ENCODE results near the gene TBC1D2B. TPM values are rescaled to one million over a fixed set of nuclear protein-coding genes. Genes with fewer than 3 reads are reported as not detected.

Gene TBC1D2B
- 75.5 TPM for total RNA-seq

GRCh38 chr15:78077053-78077870 lies at the start of gene TBC1D2B:
TBC1D2B (minus strand) TSS chr15:78077711; CDS start chr15:78077652, 59 bp downstream.
- DNase-seq (ENCODE audit: low spot score): no peak

- no peak for DNase-seq (ENCODE audit: low spot score)
Observed at GRCh38 chr15:78125267-78125666, 47.8 kb upstream of the TBC1D2B start.

DNA sequence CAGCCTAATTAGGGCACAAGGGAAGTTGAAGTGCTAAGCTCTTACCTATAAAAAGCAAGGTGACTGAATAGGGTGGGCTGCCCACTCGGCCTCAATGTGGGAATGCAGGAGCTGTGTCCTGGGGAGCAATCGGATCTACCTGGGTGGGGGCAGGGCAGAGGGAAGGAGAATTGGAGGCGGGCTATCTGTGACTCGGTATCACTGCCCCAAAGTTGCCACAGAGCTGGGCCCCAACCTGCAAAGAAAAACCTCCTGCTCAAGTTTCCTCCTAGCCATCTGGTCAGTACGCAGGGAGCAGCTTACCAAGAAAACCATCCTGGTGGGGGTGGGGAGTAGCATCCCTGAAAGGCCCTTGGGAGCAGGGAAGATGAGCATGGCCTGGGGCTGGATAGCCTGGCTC lies 43.0 kb upstream of the TBC1D2B start:
- DNase-seq (ENCODE audit: low spot score): no peak

DNA sequence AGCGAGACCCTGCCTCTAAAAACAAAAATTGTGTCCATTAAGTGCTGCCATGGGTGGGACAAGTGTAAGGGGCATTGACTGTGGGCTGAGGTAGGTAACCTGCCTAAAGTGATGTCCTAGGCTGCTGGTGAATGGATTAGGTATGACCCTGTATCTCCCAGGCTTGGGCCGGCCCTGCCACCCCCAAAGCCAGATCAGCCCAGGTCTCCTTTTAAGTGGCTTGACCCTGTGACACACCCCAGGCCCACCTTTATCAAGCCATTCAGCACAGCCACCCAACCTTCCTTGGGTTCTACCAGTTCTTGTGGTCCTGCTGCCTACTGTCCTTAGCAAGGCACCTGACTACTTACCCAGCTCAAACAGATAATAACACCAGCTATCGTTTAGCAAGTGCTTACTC lies 35.0 kb upstream of the TBC1D2B start:
- DNase-seq (ENCODE audit: low spot score): no peak

DNA sequence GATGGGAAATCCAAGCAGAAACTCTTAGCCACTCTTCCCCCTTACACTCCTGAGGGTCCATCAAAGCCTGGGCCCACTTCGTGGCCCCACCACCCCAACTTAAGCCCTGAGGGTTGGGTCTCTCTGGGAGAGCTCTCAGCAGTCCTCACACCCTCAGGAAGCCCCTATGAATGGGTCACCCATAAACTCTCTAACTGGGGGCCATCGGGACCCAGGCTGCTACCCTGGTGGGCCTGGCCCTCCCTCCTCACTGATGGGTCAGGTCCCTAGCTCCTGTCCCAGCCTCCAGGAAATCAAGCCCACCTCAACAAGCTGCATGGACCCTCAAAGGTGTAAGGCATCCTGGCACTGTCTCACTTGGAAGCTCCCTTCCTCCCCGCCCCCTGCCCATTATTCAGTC lies 34.3 kb upstream of the TBC1D2B start:
- DNase-seq (ENCODE audit: low spot score): no peak

DNA sequence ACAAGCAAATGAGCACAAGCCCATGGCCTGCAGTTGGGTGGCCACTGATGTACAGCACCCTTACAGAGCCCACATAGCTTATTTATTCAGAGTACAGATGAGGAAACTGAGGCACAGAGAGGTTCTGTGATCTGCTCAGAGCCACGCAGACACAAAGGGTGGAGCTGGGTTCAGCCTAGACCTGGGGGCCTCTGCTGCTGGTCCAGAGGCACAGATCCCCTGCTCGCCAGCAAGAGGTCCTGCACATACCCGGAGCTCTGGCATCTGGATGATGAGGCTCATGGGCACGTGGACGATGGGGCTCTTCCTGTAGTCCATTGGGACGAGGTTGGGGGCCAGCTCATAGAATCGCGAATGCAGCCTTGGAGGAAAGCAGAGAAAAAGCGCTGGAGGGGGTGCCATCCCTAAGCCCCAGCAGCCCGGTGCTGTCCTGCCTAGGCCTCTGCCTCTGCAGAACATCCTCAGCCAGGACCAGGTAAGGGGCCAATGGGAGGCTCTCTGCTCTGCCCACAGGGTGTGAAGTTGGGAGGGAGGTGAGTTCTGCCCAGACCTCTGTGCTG lies 33.5 kb upstream of the TBC1D2B start:
- no peak for DNase-seq (ENCODE audit: low spot score)

- DNase-seq (ENCODE audit: low spot score): no peak
Observed at GRCh38 chr15:78110096-78110495, 32.6 kb upstream of the TBC1D2B start.

DNA sequence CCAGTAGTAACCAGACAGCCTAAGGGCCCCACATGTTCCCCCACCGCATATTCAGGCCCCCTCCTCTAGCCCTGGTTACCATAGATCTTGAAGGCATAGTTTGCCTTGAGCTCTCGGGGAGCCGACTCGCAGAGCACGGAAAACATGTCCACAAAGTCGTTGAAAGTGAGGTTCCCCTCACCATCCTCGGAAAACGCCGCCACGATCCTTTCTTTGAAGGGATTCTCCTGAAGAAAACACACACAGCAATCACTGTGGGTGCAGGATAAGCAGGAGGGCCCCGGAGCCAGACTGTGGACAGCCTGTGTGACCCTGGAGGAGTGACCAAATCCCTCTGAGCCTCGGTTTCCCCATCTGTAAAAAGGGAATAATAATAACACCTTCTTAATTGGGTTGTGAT lies 31.6 kb upstream of the TBC1D2B start:
- DNase-seq (ENCODE audit: low spot score): no peak

- peak; percentile 83 for DNase-seq (ENCODE audit: low spot score)
Observed at GRCh38 chr15:78108300-78109084, 31.0 kb upstream of the TBC1D2B start.

- no peak for DNase-seq (ENCODE audit: low spot score)
Observed at GRCh38 chr15:78107471-78107870, 30.0 kb upstream of the TBC1D2B start.

GRCh38 chr15:78105476-78106241 lies 28.1 kb upstream of the TBC1D2B start:
- no peak for DNase-seq (ENCODE audit: low spot score)

DNA sequence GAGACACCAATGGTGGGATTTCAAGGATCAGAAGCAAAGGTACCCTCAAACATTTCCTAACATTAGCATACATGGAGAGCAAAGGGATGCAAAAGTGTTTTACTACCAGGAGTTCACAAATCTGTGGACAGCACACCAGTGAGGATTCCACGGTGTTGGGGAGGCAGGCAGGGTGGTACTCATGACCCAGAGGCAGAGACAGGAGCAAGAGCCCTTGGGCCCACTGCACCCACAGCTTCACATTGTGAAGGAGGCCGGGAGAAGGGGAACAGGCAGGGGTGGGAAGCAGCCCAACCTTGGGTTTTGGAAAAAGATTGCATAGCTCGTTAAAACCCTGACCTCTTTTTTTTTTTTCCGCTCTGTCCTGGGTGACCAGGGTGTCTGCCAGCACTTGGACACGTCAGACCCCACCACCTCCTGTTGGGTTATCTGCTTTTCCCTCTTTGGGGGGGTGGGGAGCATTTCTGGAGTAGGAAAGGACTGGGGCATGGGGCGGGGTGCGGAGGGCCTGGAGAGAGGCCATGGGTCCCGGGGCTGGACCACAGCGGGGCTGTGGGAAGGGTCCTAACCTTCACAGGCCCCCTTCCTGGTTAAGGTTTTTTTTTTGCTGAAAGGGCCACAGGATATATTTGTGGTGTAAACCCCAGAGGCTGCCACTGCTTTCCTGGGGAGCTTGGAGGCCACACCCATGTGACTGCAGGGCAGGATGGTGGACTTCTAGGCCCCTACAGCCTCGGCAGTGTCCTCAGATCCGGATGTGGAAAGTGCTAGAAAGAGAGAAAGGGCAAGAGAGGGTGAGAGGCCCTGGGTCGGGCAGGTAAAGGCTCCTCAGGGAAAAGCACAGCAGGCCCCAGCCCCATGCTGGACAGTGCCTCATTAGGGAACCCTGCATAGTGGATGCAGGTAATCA lies 27.3 kb upstream of the TBC1D2B start:
- DNase-seq (ENCODE audit: low spot score): no peak

DNA sequence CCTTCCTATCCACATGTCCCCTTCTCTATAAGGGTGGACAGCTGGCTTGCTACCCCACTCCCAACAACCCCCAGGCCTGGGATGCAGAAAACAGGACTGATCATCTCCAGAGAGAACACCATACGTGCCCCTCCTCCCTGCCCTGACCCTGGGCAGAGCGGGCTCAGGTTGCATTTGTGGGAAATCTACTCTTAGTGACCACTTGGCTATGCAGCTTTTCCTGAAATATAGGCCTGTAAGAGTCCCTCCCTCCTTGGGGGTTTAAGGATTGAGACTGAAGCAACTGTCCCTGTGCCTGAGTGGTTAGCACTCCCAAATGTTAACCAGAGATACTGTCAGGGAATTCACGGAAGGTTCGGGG lies 26.6 kb upstream of the TBC1D2B start:
- no peak for DNase-seq (ENCODE audit: low spot score)

DNA sequence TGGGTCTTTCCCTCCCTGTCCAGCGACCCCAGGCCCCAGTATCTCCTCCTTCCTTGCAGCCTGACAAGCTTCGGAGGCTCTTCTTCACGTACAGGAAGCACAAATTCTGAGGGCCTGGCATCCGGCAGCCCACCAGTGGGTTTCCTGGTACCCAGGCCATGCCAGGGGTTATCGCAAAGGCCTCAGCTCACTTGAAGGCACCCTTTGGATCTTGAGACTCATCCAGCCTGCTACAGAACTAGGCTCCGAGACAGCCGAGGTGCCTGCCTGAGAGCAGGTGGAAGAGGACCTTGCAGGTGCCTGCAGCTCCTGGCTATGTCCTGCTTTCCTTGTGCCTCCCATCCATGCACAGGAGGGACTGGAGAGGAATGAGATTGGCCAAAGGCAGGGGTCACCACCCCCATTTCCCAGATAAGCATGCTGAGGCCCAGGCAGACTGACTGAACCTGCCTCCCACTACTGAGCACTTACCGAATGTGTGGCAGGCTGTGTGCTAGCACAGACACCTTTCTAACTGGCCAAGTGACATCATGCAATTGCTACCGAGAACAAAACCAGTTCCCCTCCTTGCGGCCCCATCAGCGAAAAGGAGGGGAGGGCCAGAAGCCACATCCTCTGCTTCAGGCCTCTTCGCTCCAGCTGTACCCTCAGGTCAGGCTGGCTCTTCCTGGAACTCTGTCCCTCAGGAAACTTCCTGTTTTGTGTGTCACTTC lies 26.1 kb upstream of the TBC1D2B start:
- peak; percentile 32 for DNase-seq (ENCODE audit: low spot score)

DNA sequence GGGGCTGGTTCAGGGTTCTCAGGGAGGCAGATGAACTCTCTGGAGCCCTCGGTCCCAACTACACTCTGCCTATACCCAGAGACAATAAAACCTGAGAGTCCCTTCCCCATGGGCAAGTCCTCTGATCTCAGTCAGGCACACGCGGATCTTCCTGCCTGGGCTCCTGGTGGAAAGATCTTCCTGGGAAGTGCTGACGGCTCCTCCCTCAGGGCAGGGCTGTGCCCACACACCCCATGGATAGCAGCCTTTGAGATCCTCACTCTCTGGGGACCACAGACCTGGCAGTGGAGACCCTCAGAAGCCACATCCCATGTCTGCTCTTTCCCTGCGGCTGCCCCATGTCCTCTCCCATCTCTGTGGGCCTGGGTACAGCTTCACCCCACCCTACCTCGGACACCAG lies 25.2 kb upstream of the TBC1D2B start:
- no peak for DNase-seq (ENCODE audit: low spot score)

DNA sequence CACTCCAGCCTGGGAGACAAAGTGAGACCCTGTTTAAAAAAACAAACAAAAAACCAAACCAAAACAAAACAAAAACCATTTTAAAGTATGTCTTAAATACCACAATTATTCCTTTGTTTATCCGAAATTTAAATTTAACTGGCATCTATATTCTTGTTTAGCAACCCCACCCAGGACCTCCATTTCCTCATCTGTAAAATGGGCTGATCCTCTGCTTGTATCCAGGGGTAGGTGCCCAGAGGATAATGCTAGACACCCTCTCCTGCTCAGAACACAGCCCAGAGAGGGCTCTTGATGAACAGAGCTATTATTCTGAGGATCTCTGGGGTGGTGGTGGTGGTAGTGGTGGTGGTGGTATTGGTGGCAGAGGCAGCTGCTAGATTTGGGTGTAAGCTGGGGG lies 24.7 kb upstream of the TBC1D2B start:
- DNase-seq (ENCODE audit: low spot score): no peak

- DNase-seq (ENCODE audit: low spot score): no peak
Observed at GRCh38 chr15:78101423-78102105, 24.1 kb upstream of the TBC1D2B start.

GRCh38 chr15:78100886-78101285 lies 23.4 kb upstream of the TBC1D2B start:
- no peak for DNase-seq (ENCODE audit: low spot score)

GRCh38 chr15:78098131-78098755 lies 20.7 kb upstream of the TBC1D2B start:
- DNase-seq (ENCODE audit: low spot score): no peak
